Skeletal muscle satellite cell (primary cell): ENCODE measurements around the gene ENOX1.
A peak's percentile ranks its signal among the peaks of the same experiment; 100 is the strongest.

Source experiments
- H3K27me3 ChIP-seq: 2 replicates; pipeline ENCODE4 v1.7.0; 2013; ENCODE audit warnings: low read length; ENCODE audit not compliant: control insufficient read depth, insufficient read depth
- H3K36me3 ChIP-seq: 2 replicates; pipeline ENCODE4 v1.7.0; 2013; ENCODE audit warnings: mild to moderate bottlenecking, control low read depth, low read length; ENCODE audit not compliant: insufficient read depth
- H3K4me1 ChIP-seq: 2 replicates; pipeline ENCODE4 v1.7.0; 2013; ENCODE audit warnings: low read length; ENCODE audit not compliant: control insufficient read depth, insufficient read depth
- H3K4me2 ChIP-seq: 2 replicates; pipeline ENCODE4 v1.7.0; 2013; ENCODE audit warnings: mild to moderate bottlenecking, low read length
- H3K4me3 ChIP-seq: 2 replicates; pipeline ENCODE4 v1.7.0; 2013; ENCODE audit warnings: low read length
- H3K9ac ChIP-seq: 2 replicates; pipeline ENCODE4 v1.7.0; 2013; ENCODE audit warnings: mild to moderate bottlenecking, low read depth, low read length, moderate library complexity
- H3K9me3 ChIP-seq: replicated peaks from 2 replicates; pipeline ENCODE4 v1.7.0; 2013; ENCODE audit warnings: mild to moderate bottlenecking, control low read depth, low read length

ENOX1 gene

DNA sequence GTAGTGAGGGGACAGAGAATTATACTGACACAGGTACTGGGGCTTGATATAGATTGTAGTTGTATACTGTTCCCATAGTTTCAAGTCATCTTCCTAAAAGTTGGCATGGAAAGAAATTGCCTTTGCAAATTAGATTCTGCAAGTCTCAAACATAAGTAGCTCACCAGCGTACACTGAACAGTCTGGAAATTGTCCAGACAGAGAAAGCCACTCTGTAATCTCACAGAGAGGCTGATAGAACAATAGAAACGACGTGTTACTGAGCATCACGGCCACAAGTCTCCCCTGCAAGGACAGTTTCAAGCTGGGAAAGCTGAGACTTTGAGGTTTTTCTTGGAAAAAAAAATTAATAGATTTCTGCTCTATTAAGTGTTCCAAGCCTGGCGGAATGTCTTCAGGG is 534.8 kb downstream of the ENOX1 start:
- no peaks in the 10 kb centered on the region for H3K27me3 ChIP-seq
- no peaks in the 10 kb centered on the region for H3K36me3 ChIP-seq
- H3K4me2 ChIP-seq, result no peak overlapping the region
- no peak overlapping the region for H3K4me3 ChIP-seq
- no peaks in the 10 kb centered on the region for H3K9me3 ChIP-seq
- no peak overlapping the region for H3K9ac ChIP-seq
- H3K4me1 ChIP-seq, result no peaks in the 10 kb centered on the region

DNA sequence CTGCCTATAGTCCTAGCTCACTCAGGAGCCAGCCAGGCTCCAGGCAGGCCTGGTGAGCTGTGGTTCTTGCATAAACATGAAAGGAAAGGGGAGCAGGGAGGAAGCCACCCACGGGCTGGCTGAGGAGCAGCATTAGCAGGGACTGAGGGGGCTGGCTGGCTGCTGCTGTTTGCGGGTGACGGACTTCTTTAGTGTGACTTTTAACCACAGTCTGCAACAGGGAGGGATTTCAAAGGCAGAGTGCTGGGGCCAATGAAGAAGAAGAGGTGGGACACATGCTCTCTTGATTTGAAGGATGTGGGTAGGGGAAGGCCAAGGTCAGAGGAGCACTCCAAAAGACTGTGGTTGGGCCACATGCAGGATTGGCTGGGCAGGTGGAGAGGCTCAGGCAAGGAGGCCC is 540.4 kb downstream of the ENOX1 start:
- no peak overlapping the region for H3K4me2 ChIP-seq
- no peak overlapping the region for H3K9ac ChIP-seq
- H3K4me3 ChIP-seq, result no peak overlapping the region
- H3K36me3 ChIP-seq, result no peaks in the 10 kb centered on the region
- H3K9me3 ChIP-seq, result no peaks in the 10 kb centered on the region
- peaks cover 22% of the 10 kb centered on the region for H3K4me1 ChIP-seq
- no peaks in the 10 kb centered on the region for H3K27me3 ChIP-seq

DNA sequence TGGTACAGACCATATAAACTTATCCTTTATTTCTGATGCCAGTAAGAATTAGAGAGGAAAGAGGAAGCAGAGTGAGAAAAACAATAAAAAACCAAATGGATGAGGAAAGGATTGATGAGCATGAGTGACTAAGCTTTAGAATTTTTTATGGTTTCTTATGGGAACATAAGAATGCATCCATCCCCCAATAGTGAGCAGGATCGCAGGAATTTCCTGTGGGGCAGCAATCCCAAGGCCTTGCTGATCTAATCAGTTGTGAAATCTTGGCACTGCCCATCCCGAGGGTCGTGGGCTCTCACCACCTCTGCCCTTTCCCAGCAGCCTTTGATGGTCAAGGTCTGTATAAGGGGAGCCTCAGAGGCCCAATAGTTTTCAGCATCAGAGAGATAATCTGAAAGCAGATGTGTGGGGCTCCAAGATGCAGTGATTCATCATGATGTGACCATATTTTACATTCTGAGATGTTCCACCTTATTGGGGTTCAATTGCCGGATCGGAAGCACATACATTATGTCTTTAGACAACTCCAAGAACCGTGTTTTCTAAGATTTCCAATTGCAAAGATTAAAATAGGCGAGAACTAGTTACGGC is 541.3 kb downstream of the ENOX1 start:
- H3K4me2 ChIP-seq, result peak overlapping the region; percentile 53
- no peak overlapping the region for H3K4me3 ChIP-seq
- no peaks in the 10 kb centered on the region for H3K27me3 ChIP-seq

DNA sequence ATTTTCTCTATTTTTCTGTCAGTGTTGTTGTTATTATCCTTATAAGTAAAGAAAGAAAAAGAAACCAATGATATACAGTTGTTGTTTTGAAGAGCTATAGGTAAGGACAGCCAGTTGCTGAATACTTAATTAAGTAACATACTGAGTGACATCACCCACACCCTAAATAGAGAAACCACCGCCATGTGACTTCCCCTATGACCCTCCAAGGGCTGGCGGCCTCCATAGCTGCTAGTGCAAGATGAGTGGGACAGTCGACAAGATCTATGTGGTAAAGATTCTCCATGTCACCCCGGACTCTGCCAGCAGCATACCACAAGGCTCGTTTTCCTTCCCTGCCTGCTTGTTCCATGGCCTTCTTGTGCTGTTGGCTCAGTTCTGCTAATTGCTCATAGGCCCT is 542.3 kb downstream of the ENOX1 start:
- Histone ChIP-seq H3K36me3 (no peaks in the 10 kb centered on the region), H3K4me1 (peaks cover 22% of the 10 kb centered on the region), H3K9me3 (no peaks in the 10 kb centered on the region), H3K4me2 (no peak overlapping the region), H3K4me3 (no peak overlapping the region), H3K9ac (peak overlapping the region; percentile 56), H3K27me3 (no peaks in the 10 kb centered on the region)

More for the DNA sequence above, 541.3 kb downstream of the ENOX1 start:
- Histone ChIP-seq H3K4me1 (peaks cover 22% of the 10 kb centered on the region), H3K9me3 (no peaks in the 10 kb centered on the region), H3K9ac (peak overlapping the region; percentile 56), H3K36me3 (no peaks in the 10 kb centered on the region)

DNA sequence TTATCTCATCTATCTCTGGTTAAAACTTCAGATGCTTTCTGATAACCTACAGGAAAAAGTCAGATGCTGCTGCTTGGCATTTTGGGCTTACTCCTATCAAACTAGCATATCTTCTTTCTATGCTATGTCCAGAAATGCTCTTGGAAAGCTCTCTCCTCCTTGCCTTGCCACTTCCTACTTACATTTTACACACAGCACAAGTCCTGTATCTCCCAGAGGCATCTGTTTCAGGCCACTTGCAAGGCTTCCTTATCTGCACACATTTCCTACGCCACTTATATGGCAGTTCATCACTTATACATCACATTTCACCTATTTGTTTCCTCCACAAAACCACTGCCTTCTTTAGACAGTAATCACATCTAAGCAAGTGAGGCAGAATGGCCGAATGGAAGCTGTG is 543.1 kb downstream of the ENOX1 start:
- peaks cover 22% of the 10 kb centered on the region for H3K4me1 ChIP-seq
- H3K4me2 ChIP-seq, result no peak overlapping the region
- no peak overlapping the region for H3K9ac ChIP-seq
- H3K36me3 ChIP-seq, result no peaks in the 10 kb centered on the region
- no peak overlapping the region for H3K4me3 ChIP-seq
- no peaks in the 10 kb centered on the region for H3K9me3 ChIP-seq
- H3K27me3 ChIP-seq, result no peaks in the 10 kb centered on the region

DNA sequence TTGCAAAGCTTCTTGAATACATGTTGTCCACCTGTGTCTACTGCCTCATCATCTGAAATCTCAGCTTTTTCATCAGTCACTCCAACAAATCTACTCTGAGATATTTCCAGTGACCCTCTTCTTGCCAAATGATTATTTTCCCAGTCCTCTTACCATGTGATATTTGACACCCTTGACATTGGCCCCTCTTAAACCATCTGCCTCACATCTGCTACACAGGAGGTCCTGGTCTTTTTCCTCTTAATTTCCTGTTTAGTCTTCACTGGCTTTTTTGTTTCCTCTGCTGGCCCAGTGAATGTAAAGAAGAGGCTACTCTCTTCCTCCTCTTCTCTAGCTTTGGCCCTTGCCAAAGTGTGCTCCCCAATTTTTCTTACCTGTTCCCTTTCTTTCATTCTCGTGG is 544.7 kb downstream of the ENOX1 start:
- no peak overlapping the region for H3K9ac ChIP-seq
- no peak overlapping the region for H3K4me3 ChIP-seq
- H3K36me3 ChIP-seq, result no peaks in the 10 kb centered on the region
- H3K27me3 ChIP-seq, result no peaks in the 10 kb centered on the region
- H3K4me1 ChIP-seq, result peaks cover 22% of the 10 kb centered on the region
- no peak overlapping the region for H3K4me2 ChIP-seq
- no peaks in the 10 kb centered on the region for H3K9me3 ChIP-seq

DNA sequence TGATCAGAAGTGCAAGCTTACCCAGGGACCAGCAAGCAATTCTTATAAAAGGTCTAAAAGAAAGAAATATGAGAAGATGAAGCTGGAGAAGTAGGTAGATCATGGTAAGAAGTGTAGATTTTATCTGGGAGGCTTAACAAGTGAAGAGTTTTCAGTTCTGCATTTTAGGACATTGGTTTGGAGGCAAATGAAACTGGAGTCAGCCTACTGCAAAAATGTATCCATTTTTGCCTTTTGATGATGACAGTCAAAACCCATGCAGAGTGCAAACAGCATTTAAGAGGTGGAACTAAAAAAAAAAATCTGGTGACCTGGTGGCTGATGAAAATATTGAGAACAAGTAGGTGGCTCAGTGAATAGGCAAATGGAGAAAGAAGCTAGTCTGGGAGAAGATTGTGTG is 546.5 kb downstream of the ENOX1 start:
- Histone ChIP-seq H3K9me3 (no peaks in the 10 kb centered on the region), H3K4me3 (no peak overlapping the region), H3K4me2 (no peak overlapping the region), H3K4me1 (peaks cover 12% of the 10 kb centered on the region), H3K36me3 (no peaks in the 10 kb centered on the region), H3K9ac (no peak overlapping the region), H3K27me3 (no peaks in the 10 kb centered on the region)

DNA sequence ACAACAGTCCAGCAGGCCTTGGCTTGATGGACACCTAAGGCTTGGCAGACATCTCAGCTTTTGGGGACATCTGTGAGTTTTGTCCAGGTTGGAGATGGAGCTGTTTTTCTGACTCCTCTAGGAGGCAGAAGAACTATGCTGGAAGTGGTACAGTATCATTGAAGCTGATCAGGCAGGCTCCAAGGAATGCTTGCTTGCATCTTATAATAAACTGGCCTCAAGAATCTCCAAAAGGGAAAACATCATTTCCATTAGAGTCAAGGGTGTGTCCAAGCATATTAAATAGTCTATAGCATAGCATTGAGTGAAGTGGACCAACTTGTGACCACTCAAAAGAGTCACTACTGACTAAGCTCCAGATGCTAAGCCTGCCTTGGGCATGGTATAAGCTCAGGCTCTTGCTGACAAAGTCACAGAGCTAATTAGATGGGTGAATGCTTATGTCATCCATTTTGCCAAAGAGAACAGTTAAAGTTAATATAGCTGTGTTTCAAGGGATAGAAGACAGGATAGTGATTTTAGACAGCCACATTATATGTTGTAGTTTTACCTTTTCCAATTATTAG is 547.4 kb downstream of the ENOX1 start:
- Histone ChIP-seq H3K27me3 (no peaks in the 10 kb centered on the region), H3K4me1 (peaks cover 3% of the 10 kb centered on the region)

DNA sequence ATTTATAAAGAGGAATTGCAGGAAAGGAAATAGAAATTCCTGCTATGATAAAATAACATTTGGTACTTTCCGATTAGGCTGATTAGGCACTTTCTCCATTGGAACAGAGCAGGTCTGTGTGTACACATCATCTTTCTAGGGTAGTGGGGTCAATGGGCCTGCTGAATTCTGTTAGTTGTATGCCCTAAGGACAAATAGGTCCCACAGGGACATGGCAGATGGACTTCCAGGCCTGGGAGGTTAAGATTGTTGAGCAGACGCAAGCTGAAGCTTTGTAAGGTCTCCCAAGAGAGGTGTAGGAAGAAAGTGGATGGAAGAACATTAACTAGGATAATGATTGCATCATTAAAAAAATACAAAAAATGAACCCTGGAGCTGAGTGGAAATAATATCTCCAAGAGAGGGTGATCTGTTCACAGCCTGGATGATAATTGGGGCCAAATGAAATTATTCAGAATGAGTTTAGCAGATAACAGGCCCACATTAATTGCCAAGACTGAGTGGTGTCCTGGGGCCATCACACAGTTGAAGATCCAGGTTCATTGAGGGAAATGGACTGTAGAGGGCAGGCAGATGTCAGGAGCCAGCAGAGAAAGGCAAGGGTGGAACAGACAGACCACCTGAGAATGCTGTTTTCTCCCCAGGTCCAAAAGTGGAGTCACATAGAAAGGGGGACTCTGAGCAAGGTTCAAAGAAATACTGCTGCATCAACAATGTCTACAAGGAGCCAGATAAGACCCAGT is 548.3 kb downstream of the ENOX1 start:
- Histone ChIP-seq H3K36me3 (no peaks in the 10 kb centered on the region), H3K9me3 (no peaks in the 10 kb centered on the region), H3K4me1 (no peaks in the 10 kb centered on the region), H3K27me3 (no peaks in the 10 kb centered on the region), H3K4me2 (no peak overlapping the region), H3K4me3 (no peak overlapping the region), H3K9ac (no peak overlapping the region)

More for the DNA sequence above, 547.4 kb downstream of the ENOX1 start:
- H3K4me2 ChIP-seq, result no peak overlapping the region
- H3K4me3 ChIP-seq, result no peak overlapping the region
- no peaks in the 10 kb centered on the region for H3K36me3 ChIP-seq
- no peak overlapping the region for H3K9ac ChIP-seq
- H3K9me3 ChIP-seq, result no peaks in the 10 kb centered on the region

DNA sequence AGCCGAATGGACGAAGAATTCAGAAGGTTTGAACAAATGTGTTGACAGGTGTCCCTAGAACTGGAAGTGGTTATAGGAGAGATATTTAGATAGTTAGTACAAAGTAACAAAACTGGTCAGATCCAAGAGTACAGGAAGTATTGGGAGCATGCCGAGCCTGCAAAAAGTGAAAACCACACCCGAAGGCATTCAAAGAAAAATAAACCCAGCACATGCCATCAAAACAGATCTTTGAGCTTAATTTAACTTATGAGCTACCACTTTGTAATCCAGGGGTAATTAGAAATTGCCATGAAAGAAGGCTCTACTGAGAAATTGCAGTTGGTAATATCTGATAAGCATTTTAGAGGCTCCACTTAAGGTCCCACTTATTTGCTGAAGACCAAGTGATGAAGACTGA is 549.2 kb downstream of the ENOX1 start:
- Histone ChIP-seq H3K4me3 (no peak overlapping the region), H3K9me3 (no peaks in the 10 kb centered on the region), H3K9ac (no peak overlapping the region), H3K27me3 (no peaks in the 10 kb centered on the region), H3K4me1 (no peaks in the 10 kb centered on the region), H3K36me3 (no peaks in the 10 kb centered on the region), H3K4me2 (no peak overlapping the region)

DNA sequence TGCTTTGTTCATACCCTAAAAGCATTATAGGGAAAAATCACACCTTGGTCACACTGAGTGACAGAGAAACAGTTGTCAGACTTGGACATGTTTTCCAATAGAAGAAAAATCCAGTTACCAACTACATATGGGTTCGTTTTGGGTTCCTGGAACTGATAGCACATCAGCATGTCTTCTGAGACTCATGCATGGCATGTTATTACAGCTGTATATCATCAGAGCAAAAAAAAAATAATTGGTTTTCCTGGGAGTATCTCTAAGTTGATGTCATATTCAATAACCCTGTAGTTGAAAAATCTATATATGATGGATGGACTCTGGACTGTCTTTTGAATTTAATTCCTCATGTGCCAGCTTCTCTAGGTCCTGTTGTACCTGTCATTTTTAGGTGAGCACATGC is 551.7 kb downstream of the ENOX1 start:
- no peak overlapping the region for H3K4me3 ChIP-seq
- no peaks in the 10 kb centered on the region for H3K4me1 ChIP-seq
- no peaks in the 10 kb centered on the region for H3K27me3 ChIP-seq
- no peak overlapping the region for H3K4me2 ChIP-seq
- no peaks in the 10 kb centered on the region for H3K9me3 ChIP-seq
- no peak overlapping the region for H3K9ac ChIP-seq
- H3K36me3 ChIP-seq, result no peaks in the 10 kb centered on the region

DNA sequence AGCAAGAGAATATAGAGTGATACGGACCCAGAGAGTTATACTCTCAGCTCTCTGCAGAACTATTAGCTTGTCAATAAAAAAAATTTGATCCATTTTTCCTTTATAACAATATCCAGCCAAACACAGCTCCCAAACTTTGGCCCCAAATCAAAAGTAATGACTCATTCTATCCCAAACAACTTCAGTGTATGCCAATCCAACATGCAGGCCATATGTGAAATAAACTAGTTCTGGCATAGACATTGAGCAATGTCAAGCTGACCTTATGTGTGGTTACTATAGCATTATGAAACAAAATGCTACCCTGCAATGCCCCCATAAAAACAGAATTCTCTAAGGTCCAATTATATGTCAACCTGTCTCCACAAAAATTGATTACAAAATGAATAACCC is 553.9 kb downstream of the ENOX1 start:
- H3K36me3 ChIP-seq, result no peaks in the 10 kb centered on the region
- H3K4me3 ChIP-seq, result no peak overlapping the region
- no peaks in the 10 kb centered on the region for H3K27me3 ChIP-seq
- no peaks in the 10 kb centered on the region for H3K9me3 ChIP-seq
- H3K4me2 ChIP-seq, result no peak overlapping the region
- no peak overlapping the region for H3K9ac ChIP-seq
- H3K4me1 ChIP-seq, result peaks cover 7% of the 10 kb centered on the region
